ENCODE measurements around the gene TUSC2.

The TUSC2 gene

DNA sequence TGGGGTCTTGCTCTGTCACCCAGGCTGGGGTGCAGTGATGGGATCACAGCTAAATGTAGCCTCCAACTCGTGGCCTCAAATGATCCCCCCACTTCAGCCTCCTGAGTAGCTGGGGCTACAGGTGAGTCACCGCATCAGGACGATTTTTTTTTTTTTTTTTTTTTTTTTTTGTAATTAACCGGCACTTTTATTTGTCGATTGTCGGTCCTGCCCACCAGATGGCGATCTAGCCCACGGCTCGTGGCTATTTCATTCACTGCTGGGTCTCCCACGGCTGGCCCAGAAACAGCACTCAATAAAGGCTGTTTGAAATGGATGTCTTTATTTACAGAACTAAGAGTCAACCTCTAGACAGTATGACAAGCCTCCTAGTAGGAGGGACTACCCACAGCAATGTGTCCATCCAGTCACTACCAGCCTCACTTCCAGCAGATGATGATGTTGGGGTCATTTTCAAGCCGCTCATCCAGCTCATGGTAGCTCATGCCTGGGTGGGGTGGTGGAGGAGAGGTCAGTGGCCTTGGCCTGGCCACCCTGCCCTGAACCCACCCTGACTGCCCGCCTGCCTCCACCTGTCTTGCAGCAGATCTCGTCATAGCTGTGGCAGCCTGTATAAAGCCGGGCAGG lies 19.3 kb upstream of the TUSC2 start:
- Mint-ChIP-seq H3K4me1 (ENCODE audit: low read depth) (peaks cover 50% of the 10 kb centered on the region), H3K27ac (peak overlapping the region; percentile 78)

DNA sequence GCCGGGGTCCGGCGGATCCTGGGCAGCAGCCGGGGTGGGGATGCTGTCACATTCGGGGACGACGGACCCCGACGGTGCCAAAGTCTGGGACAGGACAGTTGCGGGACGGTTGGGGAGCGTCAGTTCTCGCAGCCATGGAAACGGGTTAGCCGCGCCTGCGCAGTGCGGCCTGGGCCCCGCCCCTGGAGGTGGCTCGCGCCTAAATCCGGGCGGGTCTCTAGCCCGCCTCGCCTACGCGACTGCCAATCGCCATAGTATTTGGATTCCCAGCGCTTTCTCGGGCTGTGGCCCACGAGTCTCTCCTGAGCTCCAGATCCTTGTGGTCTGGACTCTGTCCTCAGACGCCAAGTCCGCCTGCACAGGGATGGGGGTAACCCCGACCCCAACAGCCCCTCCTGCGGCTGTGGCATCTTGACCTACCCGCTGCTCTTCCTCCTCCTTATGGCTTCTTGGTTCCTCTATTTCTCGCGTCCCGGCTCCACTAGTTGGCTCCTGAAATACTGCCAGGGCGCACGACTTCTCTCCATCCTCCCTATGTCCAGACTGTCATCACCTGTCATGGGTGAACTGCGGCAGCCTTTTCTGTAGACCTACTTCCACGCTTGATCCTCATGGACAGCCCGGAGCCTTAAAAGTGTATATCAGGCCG lies 17.7 kb upstream of the TUSC2 start, which contains the start of gene ZMYND10:
TSS of gene ZMYND10 (minus strand) at position 147 of the 649 bp plus-strand sequence. CDS start 153 bp downstream, outside the sequence.
- no peaks in the 10 kb centered on the region for H3K27me3 Mint-ChIP-seq (ENCODE audit: low read depth)
- DNase-seq (ENCODE audit: low spot score) = peak; percentile 83
- no peaks in the 10 kb centered on the region for H3K9me3 Mint-ChIP-seq
- peaks cover 56% of the 10 kb centered on the region for H3K4me1 Mint-ChIP-seq (ENCODE audit: low read depth)
- H3K4me3 Mint-ChIP-seq = peak within 1 kb of the TSS; percentile 90
- peaks cover 26% of the 10 kb centered on the region for H3K36me3 Mint-ChIP-seq (ENCODE audit: low read depth)
- H3K27ac Mint-ChIP-seq = peak within 1 kb of the TSS; percentile 87

More for the DNA sequence above, 19.3 kb upstream of the TUSC2 start:
- H3K36me3 Mint-ChIP-seq (ENCODE audit: low read depth) = peaks cover 34% of the 10 kb centered on the region
- no peaks in the 10 kb centered on the region for H3K9me3 Mint-ChIP-seq
- no peaks in the 10 kb centered on the region for H3K27me3 Mint-ChIP-seq (ENCODE audit: low read depth)
- peak; percentile 56 for DNase-seq (ENCODE audit: low spot score)
- H3K4me3 Mint-ChIP-seq = peak overlapping the region; percentile 24

- Mint-ChIP-seq H3K4me3 (peak overlapping the region; percentile 10), H3K9me3 (no peaks in the 10 kb centered on the region), H3K27ac (no peak overlapping the region), H3K27me3 (ENCODE audit: low read depth) (no peaks in the 10 kb centered on the region), H3K36me3 (ENCODE audit: low read depth) (peaks cover 23% of the 10 kb centered on the region), H3K4me1 (ENCODE audit: low read depth) (peaks cover 50% of the 10 kb centered on the region)
- DNase-seq (ENCODE audit: low spot score) = no peak
These were observed 17.0 kb upstream of the TUSC2 start for GRCh38 chr3:50345008-50345407.

- Mint-ChIP-seq H3K4me3 (no peak overlapping the region), H3K4me1 (ENCODE audit: low read depth) (peaks cover 45% of the 10 kb centered on the region), H3K9me3 (no peaks in the 10 kb centered on the region), H3K36me3 (ENCODE audit: low read depth) (peaks cover 29% of the 10 kb centered on the region), H3K27ac (peak overlapping the region; percentile 68), H3K27me3 (ENCODE audit: low read depth) (no peaks in the 10 kb centered on the region)
- no peak for DNase-seq (ENCODE audit: low spot score)
These were observed 15.0 kb upstream of the TUSC2 start for GRCh38 chr3:50342813-50343633.

DNA sequence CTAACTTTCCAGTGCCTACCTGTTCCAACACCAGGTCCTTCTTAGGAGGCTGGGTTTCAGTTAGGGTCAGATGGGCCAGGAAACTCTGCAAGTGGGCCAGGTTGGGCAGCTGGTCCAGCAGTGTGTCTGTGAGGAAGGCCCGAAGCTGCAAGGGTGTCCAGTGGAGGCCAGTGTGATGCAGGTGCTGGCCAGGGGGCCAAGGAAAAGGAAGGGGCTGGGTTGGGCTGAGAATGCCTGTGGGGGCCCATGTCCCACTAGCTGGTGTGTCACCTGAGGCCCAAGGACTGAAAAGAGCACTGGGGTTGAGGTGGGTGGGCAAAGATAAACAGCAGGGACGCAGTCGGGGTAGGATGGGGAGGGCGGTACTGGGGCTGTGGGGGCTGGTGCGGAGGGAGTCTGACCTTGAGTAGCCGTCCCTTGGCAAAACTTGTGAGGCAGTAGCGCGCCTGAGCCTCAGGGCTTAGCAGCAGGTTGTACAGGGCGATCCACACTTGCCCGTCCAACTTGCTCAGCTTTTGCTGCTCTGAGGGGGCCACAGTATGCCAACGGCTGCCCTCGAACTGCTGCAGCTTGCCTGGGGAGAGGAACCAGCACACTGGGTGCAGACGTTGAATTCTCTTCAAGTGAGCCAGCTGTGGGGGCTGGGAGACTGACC lies 14.1 kb upstream of the TUSC2 start:
- no peak for DNase-seq (ENCODE audit: low spot score)
- Mint-ChIP-seq H3K9me3 (no peaks in the 10 kb centered on the region), H3K27me3 (ENCODE audit: low read depth) (no peaks in the 10 kb centered on the region), H3K4me1 (ENCODE audit: low read depth) (peaks cover 40% of the 10 kb centered on the region), H3K36me3 (ENCODE audit: low read depth) (peaks cover 29% of the 10 kb centered on the region), H3K4me3 (peak overlapping the region; percentile 86), H3K27ac (peak overlapping the region; percentile 94)

GRCh38 chr3:50341537-50341936 lies 13.5 kb upstream of the TUSC2 start:
- Mint-ChIP-seq H3K4me1 (ENCODE audit: low read depth) (peaks cover 41% of the 10 kb centered on the region), H3K4me3 (peak overlapping the region; percentile 86), H3K27me3 (ENCODE audit: low read depth) (no peaks in the 10 kb centered on the region), H3K36me3 (ENCODE audit: low read depth) (peaks cover 32% of the 10 kb centered on the region), H3K9me3 (no peaks in the 10 kb centered on the region), H3K27ac (peak overlapping the region; percentile 94)
- DNase-seq (ENCODE audit: low spot score) = no peak

DNA sequence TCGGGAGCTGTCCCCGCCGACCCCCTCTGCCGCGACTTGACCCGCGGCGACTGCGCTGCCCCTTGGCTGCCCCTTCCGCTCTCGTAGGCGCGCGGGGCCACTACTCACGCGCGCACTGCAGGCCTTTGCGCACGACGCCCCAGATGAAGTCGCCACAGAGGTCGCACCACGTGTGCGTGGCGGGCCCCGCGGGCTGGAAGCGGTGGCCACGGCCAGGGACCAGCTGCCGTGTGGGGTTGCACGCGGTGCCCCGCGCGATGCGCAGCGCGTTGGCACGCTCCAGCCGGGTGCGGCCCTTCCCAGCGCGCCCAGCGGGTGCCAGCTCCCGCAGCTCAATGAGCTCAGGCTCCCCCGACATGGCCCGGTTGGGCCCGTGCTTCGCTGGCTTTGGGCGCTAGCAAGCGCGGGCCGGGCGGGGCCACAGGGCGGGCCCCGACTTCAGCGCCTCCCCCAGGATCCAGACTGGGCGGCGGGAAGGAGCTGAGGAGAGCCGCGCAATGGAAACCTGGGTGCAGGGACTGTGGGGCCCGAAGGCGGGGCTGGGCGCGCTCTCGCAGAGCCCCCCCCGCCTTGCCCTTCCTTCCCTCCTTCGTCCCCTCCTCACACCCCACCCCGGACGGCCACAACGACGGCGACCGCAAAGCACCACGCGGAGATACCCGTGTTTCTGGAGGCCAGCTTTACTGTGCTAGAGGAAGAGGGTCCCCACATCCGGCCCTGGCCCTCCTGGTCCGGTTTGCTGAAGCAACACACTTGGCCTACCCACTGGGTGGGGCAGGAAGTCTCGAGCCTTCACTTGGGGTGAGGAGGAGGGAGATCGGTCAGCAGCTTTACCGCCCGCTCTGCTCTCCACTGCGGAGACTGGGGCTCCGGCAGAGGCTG lies 12.7 kb upstream of the TUSC2 start, which contains the start of gene RASSF1:
TSS of gene RASSF1 (minus strand) at position 389 of the 882 bp plus-strand sequence. CDS start at position 358, 31 bp downstream.
- H3K27me3 Mint-ChIP-seq (ENCODE audit: low read depth) = no peaks in the 10 kb centered on the region
- peaks cover 42% of the 10 kb centered on the region for H3K4me1 Mint-ChIP-seq (ENCODE audit: low read depth)
- H3K4me3 Mint-ChIP-seq = peak within 1 kb of the TSS; percentile 96
- DNase-seq (ENCODE audit: low spot score) = peak; percentile 82
- no peaks in the 10 kb centered on the region for H3K9me3 Mint-ChIP-seq
- H3K27ac Mint-ChIP-seq = peak within 1 kb of the TSS; percentile 97
- H3K36me3 Mint-ChIP-seq (ENCODE audit: low read depth) = peaks cover 41% of the 10 kb centered on the region

GRCh38 chr3:50340147-50340447 lies 12.1 kb upstream of the TUSC2 start:
- Mint-ChIP-seq H3K9me3 (no peaks in the 10 kb centered on the region), H3K36me3 (ENCODE audit: low read depth) (peaks cover 46% of the 10 kb centered on the region), H3K4me1 (ENCODE audit: low read depth) (peaks cover 47% of the 10 kb centered on the region)

GRCh38 chr3:50339485-50340146 lies 11.6 kb upstream of the TUSC2 start:
- no peaks in the 10 kb centered on the region for H3K9me3 Mint-ChIP-seq
- H3K27ac Mint-ChIP-seq = peak overlapping the region; percentile 97
- H3K4me3 Mint-ChIP-seq = peak overlapping the region; percentile 96
- H3K36me3 Mint-ChIP-seq (ENCODE audit: low read depth) = peaks cover 50% of the 10 kb centered on the region
- no peaks in the 10 kb centered on the region for H3K27me3 Mint-ChIP-seq (ENCODE audit: low read depth)
- DNase-seq (ENCODE audit: low spot score) = no peak
- peaks cover 46% of the 10 kb centered on the region for H3K4me1 Mint-ChIP-seq (ENCODE audit: low read depth)

More at GRCh38 chr3:50340147-50340447, 12.1 kb upstream of the TUSC2 start:
- H3K27me3 Mint-ChIP-seq (ENCODE audit: low read depth) = no peaks in the 10 kb centered on the region
- DNase-seq (ENCODE audit: low spot score) = no peak
- peak overlapping the region; percentile 96 for H3K4me3 Mint-ChIP-seq
- H3K27ac Mint-ChIP-seq = peak overlapping the region; percentile 97

DNA sequence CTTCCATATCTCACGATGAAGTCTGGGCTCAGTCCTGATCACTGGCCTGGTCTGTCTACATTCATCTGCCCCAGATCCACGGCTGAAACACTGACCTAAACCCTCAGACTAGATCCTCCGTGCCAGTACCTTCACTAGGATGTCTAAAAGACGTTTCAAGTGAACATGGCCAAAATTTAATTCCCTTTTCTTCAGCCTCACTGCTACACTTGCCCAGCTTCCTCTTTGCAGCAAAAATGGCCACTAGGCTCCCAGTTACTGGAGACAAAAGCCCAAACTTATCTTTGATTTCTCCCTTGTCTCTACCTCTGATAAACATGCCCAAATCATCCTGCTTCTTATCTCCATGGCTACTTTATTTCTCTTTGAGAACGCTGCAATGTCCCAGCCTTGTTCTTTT lies 10.9 kb upstream of the TUSC2 start:
- Mint-ChIP-seq H3K36me3 (ENCODE audit: low read depth) (peaks cover 57% of the 10 kb centered on the region), H3K4me3 (peak overlapping the region; percentile 96), H3K4me1 (ENCODE audit: low read depth) (peaks cover 51% of the 10 kb centered on the region), H3K27me3 (ENCODE audit: low read depth) (no peaks in the 10 kb centered on the region), H3K27ac (peak overlapping the region; percentile 97), H3K9me3 (no peaks in the 10 kb centered on the region)
- DNase-seq (ENCODE audit: low spot score) = no peak

DNA sequence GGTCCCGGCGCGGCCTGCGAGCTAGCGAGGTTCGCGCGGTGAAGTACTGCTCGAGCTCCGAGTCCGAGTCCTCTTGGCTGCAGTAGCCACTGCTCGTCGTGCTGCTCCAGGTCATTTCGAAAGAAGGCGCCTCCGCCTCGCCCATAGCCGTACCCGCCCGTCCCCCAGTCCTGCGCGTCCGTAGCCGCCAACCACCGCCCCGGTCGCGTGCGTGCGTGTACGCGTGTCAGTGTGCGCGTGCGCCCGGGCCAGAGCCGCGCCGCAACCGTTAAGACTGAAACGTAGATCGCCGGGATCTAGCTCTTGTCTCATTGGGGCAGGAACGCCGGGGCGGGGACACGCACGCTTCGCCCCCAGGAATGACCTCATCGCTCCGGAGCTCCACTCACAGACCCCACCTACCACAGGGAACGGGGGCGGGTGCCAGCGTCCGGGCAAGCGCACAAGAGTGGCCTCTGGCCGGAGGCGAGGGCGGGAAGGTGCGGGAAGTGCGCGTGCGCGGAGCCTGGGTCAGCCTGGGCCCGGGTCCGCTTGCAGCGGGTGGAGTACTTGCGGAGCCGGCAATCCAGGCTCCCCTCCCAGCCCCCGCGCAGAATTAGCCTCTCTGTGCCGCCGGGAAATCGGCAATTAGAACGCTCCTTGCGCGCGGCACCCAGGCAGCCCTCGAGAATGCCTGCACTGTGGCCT lies 9.3 kb upstream of the TUSC2 start:
- DNase-seq (ENCODE audit: low spot score) = peak; percentile 99
- no peaks in the 10 kb centered on the region for H3K9me3 Mint-ChIP-seq
- peak overlapping the region; percentile 97 for H3K27ac Mint-ChIP-seq
- H3K36me3 Mint-ChIP-seq (ENCODE audit: low read depth) = peaks cover 68% of the 10 kb centered on the region
- H3K4me1 Mint-ChIP-seq (ENCODE audit: low read depth) = peaks cover 48% of the 10 kb centered on the region
- no peaks in the 10 kb centered on the region for H3K27me3 Mint-ChIP-seq (ENCODE audit: low read depth)
- peak overlapping the region; percentile 96 for H3K4me3 Mint-ChIP-seq

All from T-helper 2 cell treated with Interferon-gamma antibody and Interleukin-4, amounts not matched to agents 5 μg/mL and 100 μg/mL, for 36 hours (primary cell).